Neuronal stem cell (in vitro differentiated cells): ENCODE measurements around the gene BICDL1.

Source experiments
- DNase-seq: peaks from one replicate; pipeline ENCODE4 v3.0.0-alpha.2; 2013; ENCODE audit warnings: low spot score
- H2AFZ ChIP-seq: one replicate; pipeline ENCODE4 v1.6.1; 2013; ENCODE audit warnings: mild to moderate bottlenecking, low read length, inconsistent platforms
- H2AK5ac ChIP-seq: 2 replicates; pipeline ENCODE4 v1.6.1; 2013; ENCODE audit warnings: low read depth, mild to moderate bottlenecking, inconsistent platforms, low read length, moderate library complexity, mixed read lengths
- H2BK120ac ChIP-seq: 2 replicates; pipeline ENCODE4 v1.6.1; 2013; ENCODE audit warnings: low read depth, mild to moderate bottlenecking, inconsistent platforms, low read length, moderate library complexity, mixed read lengths
- H2BK12ac ChIP-seq: one replicate; pipeline ENCODE4 v1.6.1; 2013; ENCODE audit warnings: low read length, inconsistent platforms
- H2BK15ac ChIP-seq: 2 replicates; pipeline ENCODE4 v1.6.1; 2013; ENCODE audit warnings: mild to moderate bottlenecking, low read length, inconsistent platforms, mixed read lengths
- H2BK5ac ChIP-seq: one replicate; pipeline ENCODE4 v1.6.1; 2013; ENCODE audit warnings: inconsistent platforms, mild to moderate bottlenecking, low read length, moderate library complexity
- H3K14ac ChIP-seq: one replicate; pipeline ENCODE4 v1.6.1; 2013; ENCODE audit warnings: low read length, inconsistent platforms
- H3K18ac ChIP-seq: 2 replicates; pipeline ENCODE4 v1.6.1; 2013; ENCODE audit warnings: low read length, inconsistent platforms
- H3K23ac ChIP-seq: 2 replicates; pipeline ENCODE4 v1.6.1; 2013; ENCODE audit warnings: low read depth, mild to moderate bottlenecking, mixed read lengths, low read length, inconsistent platforms; ENCODE audit not compliant: poor library complexity
- H3K27ac ChIP-seq: replicated peaks from 3 replicates; pipeline ENCODE4 v1.5.1; 2013; ENCODE audit warnings: low read length, inconsistent platforms
- H3K27me3 ChIP-seq, 3 experiments: 2 replicates each; pipeline ENCODE4 v1.6.1; 2013; ENCODE audit warnings: low read length in 3 of 3, mild to moderate bottlenecking in 2 of 3, inconsistent platforms in 1 of 3, low read depth in 1 of 3, mixed read lengths in 1 of 3, moderate library complexity in 1 of 3; ENCODE audit not compliant: control insufficient read depth in 3 of 3, insufficient read depth in 3 of 3
- H3K36me3 ChIP-seq, 2 donors: replicated peaks in 1 of 2; 2 replicates each; pipeline ENCODE4 v1.6.1; 2013; ENCODE audit warnings: low read length in 2 of 2; ENCODE audit not compliant: control insufficient read depth in 2 of 2, insufficient read depth in 2 of 2
- H3K4ac ChIP-seq: 2 replicates; pipeline ENCODE4 v1.6.1; 2013; ENCODE audit warnings: inconsistent platforms, mild to moderate bottlenecking, low read length, moderate library complexity
- H3K4me1 ChIP-seq, 2 donors: 1 replicate in 1 of 2; 2 replicates in 1 of 2; pipeline ENCODE4 v1.6.1; 2013; ENCODE audit warnings: low read length in 2 of 2, low read depth in 1 of 2; ENCODE audit not compliant: control insufficient read depth in 2 of 2, insufficient read depth in 1 of 2
- H3K4me2 ChIP-seq: one replicate; pipeline ENCODE4 v1.6.1; 2013; ENCODE audit warnings: mild to moderate bottlenecking, low read length, inconsistent platforms; ENCODE audit not compliant: insufficient read depth, poor library complexity, severe bottlenecking
- H3K4me3 ChIP-seq, 2 donors: 2 replicates each; pipeline ENCODE4 v1.5.1; 2013; ENCODE audit warnings: low read length in 2 of 2, mild to moderate bottlenecking in 2 of 2, inconsistent platforms in 1 of 2, moderate library complexity in 1 of 2
- H3K79me1 ChIP-seq: one replicate; pipeline ENCODE4 v1.6.1; 2013; ENCODE audit warnings: low read depth, mild to moderate bottlenecking, inconsistent platforms, low read length, moderate library complexity
- H3K9ac ChIP-seq: one replicate; pipeline ENCODE4 v1.6.1; 2013; ENCODE audit warnings: mild to moderate bottlenecking, low read depth, low read length, inconsistent platforms; ENCODE audit not compliant: poor library complexity
- H3K9me3 ChIP-seq, 2 donors: replicated peaks in 1 of 2; 2 replicates each; pipeline versions ENCODE3 to v1.6.1; 2013; ENCODE audit warnings: low read length in 2 of 2, mild to moderate bottlenecking in 2 of 2, inconsistent platforms in 1 of 2, low read depth in 1 of 2, mixed read lengths in 1 of 2, moderate library complexity in 1 of 2; ENCODE audit not compliant: control insufficient read depth in 2 of 2, insufficient read depth in 1 of 2
- H4K8ac ChIP-seq: one replicate; pipeline ENCODE4 v1.6.1; 2013; ENCODE audit warnings: low read depth, mild to moderate bottlenecking, inconsistent platforms, low read length, moderate library complexity
- H4K91ac ChIP-seq: one replicate; pipeline ENCODE4 v1.6.1; 2013; ENCODE audit warnings: low read length, low read depth, mild to moderate bottlenecking, inconsistent platforms; ENCODE audit not compliant: poor library complexity
- WGBS, 2 donors: extraction: QIAGEN DNeasy Blood & Tissue Kit; methylation state at CpG; one replicate each; pipeline ENCODE4 v1.1.7; 2013; ENCODE audit warnings: missing lambda C conversion rate in 2 of 2, mixed read lengths in 1 of 2; ENCODE audit not compliant: insufficient read length in 2 of 2, insufficient replicate concordance in 1 of 2; ENCODE audit errors: extremely low coverage in 2 of 2; 5-methylcytosine and 5-hydroxymethylcytosine counted together

BICDL1 gene

DNA sequence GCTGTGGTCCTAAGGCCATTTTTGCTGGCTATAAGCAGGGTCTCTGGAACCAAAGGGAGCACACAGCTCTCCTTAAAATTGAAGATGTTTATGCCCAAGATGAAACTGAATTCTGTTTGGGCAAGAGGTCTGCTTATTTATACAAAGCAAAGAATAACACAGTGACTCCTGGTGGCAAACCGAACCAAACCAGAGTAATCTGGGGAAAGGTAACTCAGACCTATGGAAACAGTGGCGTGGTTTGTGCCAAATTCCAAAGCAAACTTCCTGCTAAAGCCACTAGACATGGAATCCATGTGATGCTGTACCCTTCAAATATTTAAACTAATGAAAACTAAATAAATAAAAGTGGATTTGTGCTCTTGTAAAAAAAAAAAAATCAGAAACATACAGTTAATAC, 29.6 kb upstream of the BICDL1 start:
- no peak overlapping the region for H2AFZ ChIP-seq
- peaks cover 5 to 6% of the 10 kb centered on the region in 2 donors for H3K9me3 ChIP-seq
- peaks cover 0 to 4% (median 0%) of the 10 kb centered on the region in 3 experiments for H3K27me3 ChIP-seq
- no peaks in the 10 kb centered on the region for H3K79me1 ChIP-seq
- H3K4ac ChIP-seq: no peak overlapping the region
- no peak overlapping the region for H2BK12ac ChIP-seq
- no peak overlapping the region for H3K23ac ChIP-seq
- no CpG with 5 or more reads among the region's 2 CpGs for WGBS, 2 donors
- no peak overlapping the region for H3K9ac ChIP-seq
- no peaks in the 10 kb centered on the region for H3K36me3 ChIP-seq
- no peak overlapping the region for H4K8ac ChIP-seq
- H2BK15ac ChIP-seq: no peak overlapping the region
- no peak overlapping the region for H4K91ac ChIP-seq
- H3K27ac ChIP-seq: no peak overlapping the region
- H3K14ac ChIP-seq: no peak overlapping the region
- no peak overlapping the region for H3K18ac ChIP-seq
- no peak overlapping the region for H2BK5ac ChIP-seq
- H3K4me3 ChIP-seq: no peak overlapping the region
- no peak overlapping the region for H3K4me2 ChIP-seq
- no peaks in the 10 kb centered on the region for H3K4me1 ChIP-seq
- H2BK120ac ChIP-seq: no peak overlapping the region
- H2AK5ac ChIP-seq: no peak overlapping the region
- DNase-seq: no peak

DNA sequence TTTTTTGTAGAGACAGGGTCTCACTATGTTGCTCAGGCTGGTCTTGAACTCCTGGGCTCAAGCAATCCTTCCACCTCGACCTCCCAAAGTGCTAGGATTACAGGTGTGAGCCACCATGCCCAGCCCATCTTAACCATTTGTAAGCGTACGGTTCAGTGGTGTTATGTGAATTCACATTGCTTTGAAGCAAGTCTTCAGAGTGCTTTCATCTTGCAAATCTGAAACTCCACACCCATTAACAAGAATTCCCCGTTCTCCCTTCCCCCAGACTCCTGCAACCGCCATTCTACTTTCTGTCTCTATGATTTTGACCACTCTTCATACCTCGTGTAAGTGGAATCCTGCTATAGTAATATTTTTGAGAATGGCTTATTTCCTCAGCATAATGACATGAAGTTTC, 24.9 kb upstream of the BICDL1 start:
- no peak overlapping the region for H2BK120ac ChIP-seq
- H2BK12ac ChIP-seq: no peak overlapping the region
- H2BK15ac ChIP-seq: no peak overlapping the region
- no peak overlapping the region for H2BK5ac ChIP-seq
- H3K36me3 ChIP-seq: no peaks in the 10 kb centered on the region
- H3K4me2 ChIP-seq: no peak overlapping the region
- H4K8ac ChIP-seq: no peak overlapping the region
- DNase-seq: no peak
- no peak overlapping the region for H4K91ac ChIP-seq
- no peak overlapping the region for H2AFZ ChIP-seq
- no peak overlapping the region for H3K18ac ChIP-seq
- H3K4me1 ChIP-seq: no peaks in the 10 kb centered on the region
- peaks cover 0 to 7% (median 0%) of the 10 kb centered on the region in 3 experiments for H3K27me3 ChIP-seq
- no peak overlapping the region for H3K9ac ChIP-seq
- H3K14ac ChIP-seq: no peak overlapping the region
- no peaks in the 10 kb centered on the region for H3K9me3 ChIP-seq
- no peak overlapping the region for H3K4me3 ChIP-seq
- H3K27ac ChIP-seq: no peak overlapping the region
- H2AK5ac ChIP-seq: no peak overlapping the region
- no peaks in the 10 kb centered on the region for H3K79me1 ChIP-seq
- H3K23ac ChIP-seq: no peak overlapping the region
- no CpG with 5 or more reads among the region's 6 CpGs for WGBS, 2 donors
- H3K4ac ChIP-seq: no peak overlapping the region

DNA sequence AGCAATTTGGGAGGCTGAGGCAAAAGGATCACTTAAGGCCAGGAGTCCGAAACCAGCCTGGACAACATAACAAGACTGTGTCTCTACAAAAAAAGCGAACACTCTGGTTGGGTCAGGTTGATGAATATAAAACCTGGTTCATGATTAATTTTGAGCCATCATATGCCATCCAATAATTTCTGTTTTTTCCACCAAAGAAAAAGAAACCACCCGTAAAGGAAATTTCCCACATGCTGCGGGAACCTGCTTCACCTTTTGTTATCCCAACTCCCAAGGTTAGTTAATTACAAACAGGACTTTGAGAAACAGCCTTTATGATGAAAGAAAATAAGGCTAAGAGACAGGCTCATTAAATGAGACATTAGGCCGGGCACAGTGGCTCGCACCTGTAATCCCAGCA, 24.1 kb upstream of the BICDL1 start:
- no peak overlapping the region for H2AK5ac ChIP-seq
- H3K27me3 ChIP-seq: peaks cover 0 to 7% (median 0%) of the 10 kb centered on the region in 3 experiments
- no peak overlapping the region for H4K91ac ChIP-seq
- no peak overlapping the region for H2BK120ac ChIP-seq
- no peak overlapping the region for H3K27ac ChIP-seq
- H3K14ac ChIP-seq: no peak overlapping the region
- no peak overlapping the region for H2AFZ ChIP-seq
- H2BK15ac ChIP-seq: no peak overlapping the region
- H3K4ac ChIP-seq: no peak overlapping the region
- H3K4me3 ChIP-seq: no peak overlapping the region
- no peaks in the 10 kb centered on the region for H3K79me1 ChIP-seq
- no peak overlapping the region for H3K4me2 ChIP-seq
- H3K9me3 ChIP-seq: no peaks in the 10 kb centered on the region
- no peak overlapping the region for H2BK5ac ChIP-seq
- DNase-seq: no peak
- H3K9ac ChIP-seq: no peak overlapping the region
- no peaks in the 10 kb centered on the region for H3K36me3 ChIP-seq
- no peak overlapping the region for H4K8ac ChIP-seq
- H3K4me1 ChIP-seq: no peaks in the 10 kb centered on the region
- WGBS, 2 donors: no CpG with 5 or more reads among the region's 6 CpGs
- H3K23ac ChIP-seq: no peak overlapping the region
- H2BK12ac ChIP-seq: no peak overlapping the region
- H3K18ac ChIP-seq: no peak overlapping the region

DNA sequence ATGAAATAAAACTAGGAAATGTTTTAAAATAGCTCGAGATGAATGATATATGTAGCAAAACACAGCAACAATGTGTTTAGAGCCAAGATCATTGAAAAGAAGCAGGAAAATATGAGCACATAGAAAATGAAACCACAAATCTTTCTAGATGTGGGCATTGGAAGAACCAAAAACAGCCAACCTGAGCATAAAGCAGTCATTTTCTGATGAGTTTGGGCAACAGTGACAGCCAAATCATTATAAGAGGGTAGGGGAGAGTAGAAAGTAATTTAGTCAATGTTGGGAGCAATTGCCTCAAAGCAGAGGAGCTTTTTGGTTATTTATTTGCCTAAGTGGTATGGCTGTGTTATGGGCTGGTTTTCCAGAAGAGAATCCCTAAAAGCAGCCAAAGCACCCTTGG, 8.8 kb upstream of the BICDL1 start:
- no peak overlapping the region for H4K91ac ChIP-seq
- no peak overlapping the region for H3K23ac ChIP-seq
- no peak overlapping the region for H3K4me3 ChIP-seq
- no peak for DNase-seq
- no peaks in the 10 kb centered on the region for H3K9me3 ChIP-seq
- H3K18ac ChIP-seq: no peak overlapping the region
- H2AFZ ChIP-seq: no peak overlapping the region
- no peak overlapping the region for H3K4me2 ChIP-seq
- H3K27ac ChIP-seq: no peak overlapping the region
- H2BK5ac ChIP-seq: no peak overlapping the region
- no peak overlapping the region for H2BK15ac ChIP-seq
- H3K4me1 ChIP-seq: no peaks in the 10 kb centered on the region
- H4K8ac ChIP-seq: no peak overlapping the region
- no peaks in the 10 kb centered on the region for H3K36me3 ChIP-seq
- H3K79me1 ChIP-seq: no peaks in the 10 kb centered on the region
- peaks cover 0 to 30% (median 0%) of the 10 kb centered on the region in 3 experiments for H3K27me3 ChIP-seq
- H3K4ac ChIP-seq: no peak overlapping the region
- no CpG with 5 or more reads among the region's 1 CpG for WGBS, 2 donors
- H3K9ac ChIP-seq: no peak overlapping the region
- H2BK120ac ChIP-seq: no peak overlapping the region
- H3K14ac ChIP-seq: no peak overlapping the region
- H2BK12ac ChIP-seq: no peak overlapping the region
- H2AK5ac ChIP-seq: no peak overlapping the region
